ENCODE data around the gene PTPRE.

DNA sequence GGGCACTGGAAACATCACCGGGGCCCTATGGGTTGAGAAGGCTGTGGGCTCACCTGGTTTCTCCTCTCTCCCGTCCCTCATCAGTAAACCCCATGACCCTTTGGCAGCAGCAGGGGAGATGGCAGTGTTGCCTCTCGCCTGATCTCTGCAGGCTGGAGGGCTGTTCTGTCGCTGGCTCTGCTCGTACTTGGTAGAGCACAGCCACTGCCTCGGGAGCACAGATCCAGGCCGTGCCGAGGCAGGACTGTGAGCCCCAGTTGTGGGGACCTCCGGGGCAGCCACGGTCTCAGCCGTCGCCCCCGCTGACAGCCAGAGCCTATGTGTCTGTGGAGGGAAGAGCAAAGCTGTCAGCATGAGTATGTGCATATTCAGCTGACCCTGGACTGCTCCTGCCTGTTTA lies 94.9 kb downstream of the PTPRE start:
- TF ChIP-seq, protein P1, sequence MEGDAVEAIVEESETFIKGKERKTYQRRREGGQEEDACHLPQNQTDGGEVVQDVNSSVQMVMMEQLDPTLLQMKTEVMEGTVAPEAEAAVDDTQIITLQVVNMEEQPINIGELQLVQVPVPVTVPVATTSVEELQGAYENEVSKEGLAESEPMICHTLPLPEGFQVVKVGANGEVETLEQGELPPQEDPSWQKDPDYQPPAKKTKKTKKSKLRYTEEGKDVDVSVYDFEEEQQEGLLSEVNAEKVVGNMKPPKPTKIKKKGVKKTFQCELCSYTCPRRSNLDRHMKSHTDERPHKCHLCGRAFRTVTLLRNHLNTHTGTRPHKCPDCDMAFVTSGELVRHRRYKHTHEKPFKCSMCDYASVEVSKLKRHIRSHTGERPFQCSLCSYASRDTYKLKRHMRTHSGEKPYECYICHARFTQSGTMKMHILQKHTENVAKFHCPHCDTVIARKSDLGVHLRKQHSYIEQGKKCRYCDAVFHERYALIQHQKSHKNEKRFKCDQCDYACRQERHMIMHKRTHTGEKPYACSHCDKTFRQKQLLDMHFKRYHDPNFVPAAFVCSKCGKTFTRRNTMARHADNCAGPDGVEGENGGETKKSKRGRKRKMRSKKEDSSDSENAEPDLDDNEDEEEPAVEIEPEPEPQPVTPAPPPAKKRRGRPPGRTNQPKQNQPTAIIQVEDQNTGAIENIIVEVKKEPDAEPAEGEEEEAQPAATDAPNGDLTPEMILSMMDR (IDR thresholded peaks at IDR 0.05), result no peak
- TF ChIP-seq POLR2A (IDR thresholded peaks at IDR 0.05), result no peak

Data from body of pancreas (tissue), 4 donors.